ENCODE data around the gene IQSEC3.

The IQSEC3 gene

GRCh38 chr12:139585-139984, 73.0 kb downstream of the IQSEC3 start:
- DNase-seq, result peak; percentile 22

GRCh38 chr12:140162-140561, 73.6 kb downstream of the IQSEC3 start:
- no peak for DNase-seq

- DNase-seq, result peak; percentile 23
These were observed 77.5 kb downstream of the IQSEC3 start for GRCh38 chr12:143964-144649.

GRCh38 chr12:144650-145284, 78.2 kb downstream of the IQSEC3 start:
- no peak for DNase-seq

- no peak for DNase-seq
These were observed 78.9 kb downstream of the IQSEC3 start for GRCh38 chr12:145369-145960.

GRCh38 chr12:147242-147641, 80.7 kb downstream of the IQSEC3 start:
- no peak for DNase-seq

- no peak for DNase-seq
These were observed 82.3 kb downstream of the IQSEC3 start for GRCh38 chr12:148676-149416.

GRCh38 chr12:151579-151978, 85.0 kb downstream of the IQSEC3 start:
- no peak for DNase-seq

GRCh38 chr12:152440-152839, 85.9 kb downstream of the IQSEC3 start:
- DNase-seq, result no peak

- peak; percentile 49 for DNase-seq
These were observed 86.6 kb downstream of the IQSEC3 start for GRCh38 chr12:153080-153746.

GRCh38 chr12:154058-154457, 87.5 kb downstream of the IQSEC3 start:
- DNase-seq, result no peak

- DNase-seq, result no peak
These were observed 88.4 kb downstream of the IQSEC3 start for GRCh38 chr12:155006-155405.

- no peak for DNase-seq
These were observed 89.1 kb downstream of the IQSEC3 start for GRCh38 chr12:155646-156045.

GRCh38 chr12:156945-157344, 90.4 kb downstream of the IQSEC3 start:
- DNase-seq, result no peak

- no peak for DNase-seq
These were observed 91.1 kb downstream of the IQSEC3 start for GRCh38 chr12:157644-158043.

- no peak for DNase-seq
These were observed 92.7 kb downstream of the IQSEC3 start for GRCh38 chr12:159156-159782.

GRCh38 chr12:160858-161257, 94.3 kb downstream of the IQSEC3 start:
- no peak for DNase-seq

GRCh38 chr12:161823-162222, 95.3 kb downstream of the IQSEC3 start:
- DNase-seq, result no peak

GRCh38 chr12:162467-163307, 96.1 kb downstream of the IQSEC3 start:
- no peak for DNase-seq

GRCh38 chr12:163406-163986, 96.9 kb downstream of the IQSEC3 start:
- no peak for DNase-seq

GRCh38 chr12:164207-164606, 97.6 kb downstream of the IQSEC3 start:
- DNase-seq, result no peak
